ENCODE data around the gene PARP14.

DNA sequence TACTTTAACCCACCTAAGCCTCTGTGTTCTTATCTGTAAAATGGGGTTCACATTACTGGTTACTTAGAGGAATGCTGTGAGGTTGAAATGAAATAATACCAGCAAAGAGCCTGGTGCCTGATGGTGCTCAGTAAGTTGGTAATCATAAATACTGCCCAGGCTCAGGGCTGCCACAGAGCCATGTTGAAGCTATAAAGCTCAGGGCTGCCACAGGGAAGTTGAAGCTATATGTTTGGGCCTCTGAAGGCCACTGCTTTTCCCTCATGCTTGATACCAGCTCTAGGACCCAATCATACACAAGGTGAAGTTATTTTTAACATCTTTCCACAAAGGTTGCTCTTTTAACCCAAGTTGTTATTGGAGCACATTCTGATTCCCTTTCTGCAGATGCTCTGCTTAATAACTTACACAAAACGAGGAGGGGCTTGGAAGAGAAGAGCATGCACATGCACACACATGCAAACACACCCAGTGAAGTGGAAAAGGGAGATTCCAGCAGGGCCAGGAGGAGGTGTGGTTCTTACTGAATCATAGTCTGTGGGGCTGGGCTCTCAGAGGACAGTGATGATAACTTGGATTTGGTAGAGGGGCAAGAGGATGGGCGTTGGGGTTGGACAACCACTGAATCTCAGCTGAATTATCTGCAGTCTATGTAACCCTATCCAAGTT is 17.4 kb downstream of the PARP14 start:
- TF ChIP-seq POLR2A (IDR thresholded peaks at IDR 0.05; ENCODE audit: low read depth, low read length) (no peak), SPI1 (IDR thresholded peaks at IDR 0.05; ENCODE audit: low read depth, low read length) (no peak), POLR2AphosphoS5 (IDR thresholded peaks at IDR 0.05; ENCODE audit: low read depth, low read length) (no peak), TAF1 (IDR thresholded peaks at IDR 0.05; ENCODE audit: low read depth, low read length) (no peak)

Measured in GM12891 (cell line).